ENCODE data around the gene INPP5E. TPM values are rescaled to one million over a fixed set of nuclear protein-coding genes. Genes with fewer than 3 reads are reported as not detected.

INPP5E gene
- total and polyA plus RNA-seq, 10 of the 15 experiments (the other 5 are each of a cell fraction or from before 2014, with no cell fraction given), result 0.24 to 16.0 (median 5.3) TPM

- TF ChIP-seq ZBTB33 (IDR thresholded peaks at IDR 0.05) (0 out of 2 replicates have a peak, but pooled peaks have one; percentile 14), POU2F2 (IDR thresholded peaks at IDR 0.05; ENCODE audit: borderline replicate concordance, low read depth, low read length) (no peak)
- Histone ChIP-seq H2AFZ (ENCODE audit: control insufficient read depth, low read depth, low read length) (peak overlapping the region; percentile 64), H3K4me1 (ENCODE audit: control insufficient read depth, insufficient read depth, low read length) (peaks cover 6% of the 10 kb centered on the region; the same call in 1 of the 2 replicates), H3K27ac (ENCODE audit: control insufficient read depth, insufficient read depth) (no peak overlapping the region), H3K27me3 (replicated peaks in 1 of 2; ENCODE audit: control insufficient read depth in 2 of 2, insufficient read depth in 2 of 2, low read length in 1 of 2) (no peaks in the 10 kb centered on the region), H3K9ac (ENCODE audit: control insufficient read depth, insufficient read depth, low read length) (peak overlapping the region; percentile 26; the same call in 1 of the 2 replicates), H3K79me2 (ENCODE audit: control insufficient read depth, insufficient read depth, low read length) (peaks cover 31% of the 10 kb centered on the region), H3K4me2 (ENCODE audit: control insufficient read depth, insufficient read depth) (peak overlapping the region; percentile 96), H3K4me3 (peak overlapping the region; percentile 92), H3K9me3 (replicated peaks; ENCODE audit: control insufficient read depth, insufficient read depth, low read length) (no peaks in the 10 kb centered on the region), H3K36me3 (ENCODE audit: control insufficient read depth in 2 of 2, insufficient read depth in 2 of 2, low read length in 1 of 2) (peaks cover 0 to 2% of the 10 kb centered on the region in 2 experiments; a peak in 2 of 4 replicates), H4K20me1 (ENCODE audit: control insufficient read depth, insufficient read depth) (no peaks in the 10 kb centered on the region; the same call in 1 of the 2 replicates)
- ChIA-PET CTCF (interaction anchor here (0.6 to 9.0 kb wide), 20 partner anchors 15 to 245 kb away, joined by 3 to 223 read pairs (median 4); no protein-coding TSS in a partner anchor), POLR2A (interaction anchor here (0.5 to 1.3 kb wide), 3 partner anchors 27 to 55 kb away, joined by 3 read pairs; no protein-coding TSS in a partner anchor), RAD21 (ENCODE audit: unreplicated experiment) (interaction anchor here (0.9 to 7.8 kb wide), 6 partner anchors 55 to 162 kb away, joined by 3 to 126 read pairs (median 4); no protein-coding TSS in a partner anchor), SMC1A (ENCODE audit: uncharacterized antibody, unreplicated experiment) (interaction anchor here (1.1 to 7.0 kb wide), 4 partner anchors 140 to 163 kb away, joined by 3 to 60 read pairs (median 10); no protein-coding TSS in a partner anchor)
- no peak for FAIRE-seq
- intact Hi-C loops (cut with micrococcal nuclease; ENCODE audit: unreplicated experiment) (loop anchor here (1.0 to 5.0 kb wide), 3 partner anchors 63 to 203 kb away; partner anchors contain the start of genes AGPAT2 and NOTCH1), in situ Hi-C loops (cut with MboI) (no loop called here)
- ATAC-seq, result no peak
- no peak for DNase-seq (ENCODE audit: low read depth, low spot score)
- 42% methylated on average over 51 of the region's 59 CpGs for WGBS (ENCODE audit: insufficient coverage, insufficient replicate concordance, low lambda C conversion rate, missing lambda C conversion rate)
- BruUV-seq (replicated peaks), result no TSS peak
Measured at GRCh38 chr9:136484153-136485048, 44.8 kb upstream of the INPP5E start.

Measured in GM12878 (cell line).